SK-N-SH (cell line): ENCODE data around the gene RAB17. TPM values are rescaled to one million over a fixed set of nuclear protein-coding genes. Genes with fewer than 3 reads are reported as not detected.

Experiments
- CTCF ChIA-PET: fragments of 300-600, 350-600 bp; formaldehyde crosslinking; extraction: SDS; loops from one replicate; lab custom pipeline; 2021; lab: Yijun Ruan, JAX
- POLR2A ChIA-PET: fragments of 350-600 bp; sonication (Branson Sonifier 250); formaldehyde crosslinking; extraction: SDS; loops from one replicate; lab custom pipeline; 2020; ENCODE audit warnings: antibody characterized with exemption, inconsistent platforms; lab: Yijun Ruan, JAX
- DNase-seq: peaks from one replicate; pipeline ENCODE4 v3.0.0; 2012
- H2AFZ ChIP-seq: fragments of 200-600 bp; sonication (generic); 2 replicates; pipeline ENCODE4 v1.8.1; 2016; ENCODE audit warnings: antibody characterized with exemption, mild to moderate bottlenecking, low read depth
- H3F3A ChIP-seq: fragments of 200-600 bp; sonication (generic); replicated peaks from 2 replicates; pipeline ENCODE3; 2016; ENCODE audit warnings: antibody characterized with exemption, mild to moderate bottlenecking; ENCODE audit not compliant: insufficient read depth
- H3K27ac ChIP-seq, 2 experiments: fragments of 200-500 bp in 1 of 2; fragments of 200-600 bp in 1 of 2; sonication (Bioruptor generic) in 1 of 2; sonication (generic), shearing (Covaris generic) in 1 of 2; 2 replicates each; pipeline versions ENCODE4 v1.5.1 to v1.6.1; 2014 to 2016; ENCODE audit warnings: low read depth in 2 of 2, inconsistent platforms in 1 of 2, low read length in 1 of 2, mild to moderate bottlenecking in 1 of 2, mixed read lengths in 1 of 2
- H3K27me3 ChIP-seq: fragments of 200-600 bp; sonication (generic), shearing (Covaris generic); 2 replicates; pipeline ENCODE4 v1.6.1; 2016; ENCODE audit warnings: mixed run types; ENCODE audit not compliant: insufficient read depth
- H3K36me3 ChIP-seq, 2 experiments: fragments of 200-500 bp in 1 of 2; fragments of 200-600 bp in 1 of 2; sonication (Bioruptor generic) in 1 of 2; sonication (generic) in 1 of 2; replicated peaks in 1 of 2; 2 replicates each; pipeline versions ENCODE3 to v1.5.1; 2014 to 2016; ENCODE audit warnings: low read length in 1 of 2, mild to moderate bottlenecking in 1 of 2; ENCODE audit not compliant: insufficient read depth in 2 of 2, control insufficient read depth in 1 of 2
- H3K4me1 ChIP-seq, 2 experiments: fragments of 200-500 bp in 1 of 2; fragments of 200-600 bp in 1 of 2; sonication (Bioruptor generic) in 1 of 2; sonication (generic), shearing (Covaris generic) in 1 of 2; 2 replicates each; pipeline versions ENCODE4 v1.5.1 to v1.6.1; 2014 to 2016; ENCODE audit warnings: low read depth in 1 of 2, low read length in 1 of 2, mixed run types in 1 of 2; ENCODE audit not compliant: insufficient read depth in 2 of 2, control insufficient read depth in 1 of 2
- H3K4me2 ChIP-seq: fragments of 200-600 bp; sonication (generic), shearing (Covaris generic); 2 replicates; pipeline ENCODE4 v1.6.1; 2017; ENCODE audit warnings: mixed run types
- H3K4me3 ChIP-seq, 2 experiments: fragments of 200-500 bp in 1 of 2; fragments of 200-600 bp in 1 of 2; sonication (Bioruptor generic) in 1 of 2; sonication (generic), shearing (Covaris generic) in 1 of 2; 2 replicates each; pipeline versions ENCODE4 v1.5.1 to v1.8.1; 2014 to 2016; ENCODE audit warnings: low read depth in 2 of 2, inconsistent platforms in 1 of 2, low read length in 1 of 2, mild to moderate bottlenecking in 1 of 2, mixed read lengths in 1 of 2, moderate library complexity in 1 of 2
- H3K79me2 ChIP-seq: fragments of 200-600 bp; sonication (generic); 2 replicates; pipeline ENCODE4 v1.8.1; 2017; ENCODE audit warnings: mild to moderate bottlenecking; ENCODE audit not compliant: insufficient read depth
- H3K9ac ChIP-seq: fragments of 200-600 bp; sonication (generic); 2 replicates; pipeline ENCODE4 v1.6.1; 2017; ENCODE audit warnings: mixed run types
- H3K9me2 ChIP-seq: fragments of 200-600 bp; sonication (generic); 2 replicates; pipeline ENCODE4 v1.6.1; 2017; ENCODE audit warnings: mixed run types
- H3K9me3 ChIP-seq: fragments of 200-600 bp; sonication (generic); 2 replicates; pipeline ENCODE4 v1.6.1; 2017; ENCODE audit warnings: mixed run types, mild to moderate bottlenecking, moderate library complexity
- H4K20me1 ChIP-seq: fragments of 200-600 bp; sonication (generic); 2 replicates; pipeline ENCODE4 v1.6.1; 2017; ENCODE audit warnings: mild to moderate bottlenecking, mixed run types; ENCODE audit not compliant: insufficient read depth
- FOXM1 ChIP-seq: IDR thresholded peaks from 2 replicates; pipeline ENCODE4 v1.4.0; 2012; ENCODE audit warnings: low read depth, mild to moderate bottlenecking
- GABPA ChIP-seq: IDR thresholded peaks from 2 replicates; pipeline ENCODE4 v1.4.0; 2012; ENCODE audit warnings: low read depth, mild to moderate bottlenecking
- JUND ChIP-seq: IDR thresholded peaks from 2 replicates; pipeline ENCODE4 v1.4.0; 2012
- MAX ChIP-seq: IDR thresholded peaks from 2 replicates; pipeline ENCODE4 v1.4.0; 2012; ENCODE audit warnings: low read depth
- MEF2A ChIP-seq: IDR thresholded peaks from 2 replicates; pipeline ENCODE4 v1.4.0; 2012; ENCODE audit warnings: low read depth, borderline replicate concordance
- MXI1 ChIP-seq: IDR thresholded peaks from 2 replicates; pipeline ENCODE4 v1.6.1; 2012; ENCODE audit warnings: mild to moderate bottlenecking, low read depth, low read length, improper control_type of control experiment
- SIN3A ChIP-seq: IDR thresholded peaks from 2 replicates; pipeline ENCODE4 v1.6.1; 2012; ENCODE audit warnings: low read depth, mild to moderate bottlenecking, low read length, moderate library complexity, borderline replicate concordance
- TEAD4 ChIP-seq: IDR thresholded peaks from 2 replicates; pipeline ENCODE4 v1.4.0; 2012; ENCODE audit warnings: mild to moderate bottlenecking, borderline replicate concordance; ENCODE audit not compliant: insufficient read depth
- USF2 ChIP-seq: fragments of 150-350 bp; IDR thresholded peaks from 2 replicates; pipeline ENCODE4 v1.6.1; 2017; ENCODE audit warnings: antibody characterized with exemption, low read length, low read depth, borderline replicate concordance
- WGBS: methylation state at CpG from one replicate; pipeline ENCODE4 v1.1.6; 2017; ENCODE audit warnings: low lambda C conversion rate; 5-methylcytosine and 5-hydroxymethylcytosine counted together
- polyA plus RNA-seq, 3 experiments: library from polyadenylated mRNA; depleted of rRNA; stranded (reverse); fragments of >200 nt; gene quantifications; 2 replicates each; pipeline ENCODE4 v1.2.3, GENCODE V29; 2012

RAB17 gene
- polyA plus RNA-seq, 1 of the 3 experiments (the other 2 are of a cell fraction), result 0.10 TPM

DNA sequence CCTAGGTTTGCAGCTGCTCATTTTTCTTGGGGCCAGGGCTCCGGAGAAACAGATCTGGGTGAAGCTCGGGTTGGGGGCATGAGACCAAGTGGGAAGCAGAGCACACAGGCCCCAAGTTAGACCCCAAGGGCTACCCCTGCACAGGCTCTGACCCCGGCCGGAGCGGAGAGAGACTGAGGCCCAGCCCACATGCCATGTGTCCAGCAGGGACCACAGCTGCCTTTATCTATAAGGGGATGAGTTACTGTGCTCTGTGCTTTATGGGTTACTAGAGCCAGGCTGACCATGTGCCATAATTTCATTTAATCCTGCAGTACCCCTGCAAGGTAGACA, 54.5 kb downstream of the RAB17 start:
- Histone ChIP-seq H3K9me3 (no peaks in the 10 kb centered on the region), H2AFZ (no peak overlapping the region), H3K79me2 (peaks cover 4% of the 10 kb centered on the region; the same call in 1 of the 2 replicates), H3K4me1 (peaks cover 0 to 9% of the 10 kb centered on the region in 2 experiments; a peak in 1 of 4 replicates), H3K27me3 (no peaks in the 10 kb centered on the region), H3K36me3 (peaks cover 2 to 60% of the 10 kb centered on the region in 2 experiments), H3K4me2 (no peak overlapping the region), H3F3A (peaks cover 3% of the 10 kb centered on the region), H4K20me1 (no peaks in the 10 kb centered on the region), H3K9me2 (no peaks in the 10 kb centered on the region), H3K27ac (no peak overlapping the region), H3K4me3 (no peak overlapping the region), H3K9ac (no peak overlapping the region)
- ChIA-PET CTCF (interaction anchor here (0.9 to 2.9 kb wide), 3 partner anchors 23 to 382 kb away, joined by 3 to 11 read pairs (median 9); no protein-coding TSS in a partner anchor), POLR2A (no interaction called here)
- no peak for DNase-seq
- TF ChIP-seq SIN3A (no peak), MAX (no peak), MXI1 (no peak), JUND (no peak), USF2 (no peak)
- no CpG with 5 or more reads among the region's 5 CpGs for WGBS

- ChIA-PET CTCF (interaction anchor here (0.9 to 2.9 kb wide), 3 partner anchors 23 to 381 kb away, joined by 3 to 11 read pairs (median 9); no protein-coding TSS in a partner anchor), POLR2A (no interaction called here)
- H3K36me3 ChIP-seq, result peaks cover 2 to 60% of the 10 kb centered on the region in 2 experiments
- peaks cover 3% of the 10 kb centered on the region for H3F3A ChIP-seq
- H3K79me2 ChIP-seq, result peaks cover 4% of the 10 kb centered on the region; the same call in 1 of the 2 replicates
- no peak overlapping the region for H3K9ac ChIP-seq
- no peaks in the 10 kb centered on the region for H3K27me3 ChIP-seq
- H3K4me1 ChIP-seq, result peaks cover 0 to 4% of the 10 kb centered on the region in 2 experiments; a peak in 1 of 4 replicates
- no peak for DNase-seq
- H2AFZ ChIP-seq, result no peak overlapping the region
- 93% methylated on average over 8 of the region's 8 CpGs for WGBS
- H3K4me2 ChIP-seq, result no peak overlapping the region
- TF ChIP-seq GABPA, result no peak
- TF ChIP-seq MEF2A, result no peak
- no peak for TF ChIP-seq FOXM1
- no peak for TF ChIP-seq JUND
- TF ChIP-seq TEAD4, result no peak
- TF ChIP-seq USF2, result no peak
- no peaks in the 10 kb centered on the region for H3K9me3 ChIP-seq
- no peak overlapping the region for H3K4me3 ChIP-seq
- H4K20me1 ChIP-seq, result no peaks in the 10 kb centered on the region
- no peaks in the 10 kb centered on the region for H3K9me2 ChIP-seq
- H3K27ac ChIP-seq, result no peak overlapping the region
Measured at GRCh38 chr2:237535385-237536082, 55.0 kb downstream of the RAB17 start.
